GM18526 (cell line): ENCODE results near the gene SEMA5A.

ENCODE experiments used
- POLR2A ChIP-seq: IDR thresholded peaks from 3 replicates; pipeline ENCODE4 v1.6.1; 2011; ENCODE audit not compliant: insufficient read length; ENCODE audit errors: extremely low read depth

The SEMA5A gene

DNA sequence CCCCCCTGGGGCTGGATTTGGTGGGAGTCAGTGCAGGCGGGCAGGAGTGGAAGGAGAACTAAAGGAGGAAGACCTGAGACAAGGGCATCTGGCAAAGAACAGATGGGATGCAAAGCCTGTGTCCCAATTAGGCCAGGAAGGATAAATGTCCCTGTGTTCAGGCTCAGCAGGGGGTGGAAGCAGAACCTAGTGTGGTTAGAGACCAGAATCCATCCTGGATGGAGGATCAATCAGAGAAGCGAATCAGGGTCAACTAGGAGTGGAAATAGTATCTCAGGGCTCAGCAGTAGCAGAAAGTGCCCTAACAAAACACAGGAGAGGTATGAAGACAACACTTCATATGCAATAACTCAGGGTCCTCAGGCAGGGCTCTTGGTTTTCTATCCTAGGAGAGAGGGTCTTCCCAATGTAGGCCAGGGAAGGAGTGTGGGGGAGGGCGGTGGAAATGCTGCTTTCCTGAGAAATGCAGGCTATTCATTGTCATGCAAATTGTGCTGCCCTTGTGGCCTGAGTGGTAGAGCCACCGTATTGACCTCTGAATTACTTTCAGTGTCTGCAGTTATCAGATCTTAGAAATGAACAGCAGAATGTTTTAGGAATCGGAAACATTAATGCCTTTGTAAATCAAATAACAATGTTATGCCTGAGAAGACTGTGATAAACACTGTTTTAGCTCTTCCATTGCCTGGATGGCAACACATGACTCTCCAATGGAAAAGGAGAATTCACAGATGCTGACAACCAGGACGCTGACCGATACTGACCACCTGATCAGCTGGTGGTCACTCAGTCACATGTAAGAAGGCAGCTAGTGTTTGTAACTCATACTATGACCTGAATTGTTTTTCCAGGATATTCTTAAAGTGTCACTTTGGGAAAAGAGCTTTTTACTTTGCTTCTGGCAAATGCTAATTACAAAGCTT lies 323.6 kb downstream of the SEMA5A start:
- no peak for TF ChIP-seq POLR2A

DNA sequence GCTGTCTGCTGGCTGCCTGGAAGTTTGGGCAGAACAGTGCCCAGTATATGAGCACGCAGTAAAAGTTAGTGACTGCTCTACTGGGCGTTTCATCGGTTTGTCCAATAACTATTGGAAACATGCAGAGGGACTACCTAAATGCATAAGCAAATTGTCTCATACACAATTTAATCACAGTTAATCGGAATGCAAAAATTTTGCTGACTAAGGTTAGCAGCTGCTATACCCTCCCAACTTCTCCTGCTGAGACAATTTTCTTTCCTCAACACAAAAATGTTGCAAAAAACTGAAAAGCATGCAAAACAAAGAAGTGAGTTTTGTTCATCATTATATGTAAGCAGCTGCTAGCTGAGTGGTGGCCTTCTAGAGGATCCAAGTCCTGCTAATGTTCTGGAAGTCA lies 327.5 kb downstream of the SEMA5A start:
- no peak for TF ChIP-seq POLR2A

DNA sequence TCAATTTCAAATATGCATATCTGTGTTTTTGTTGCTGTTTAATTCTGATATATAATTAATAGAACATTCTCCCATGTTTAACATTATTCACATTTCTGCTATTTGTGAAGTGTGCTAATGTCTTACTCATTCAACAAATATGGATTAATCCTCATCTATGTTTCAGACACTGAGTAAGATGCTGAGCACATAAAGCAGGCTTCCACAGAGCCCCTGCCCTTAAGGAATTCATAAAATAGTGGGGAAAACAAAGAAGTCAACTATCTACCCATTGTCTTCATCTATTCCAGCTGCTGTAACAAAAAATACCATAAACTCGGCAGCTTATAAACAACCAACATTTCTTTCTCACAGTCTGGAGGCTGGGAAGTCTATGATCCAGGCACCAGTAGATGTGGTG lies 333.3 kb downstream of the SEMA5A start:
- TF ChIP-seq POLR2A, result no peak

DNA sequence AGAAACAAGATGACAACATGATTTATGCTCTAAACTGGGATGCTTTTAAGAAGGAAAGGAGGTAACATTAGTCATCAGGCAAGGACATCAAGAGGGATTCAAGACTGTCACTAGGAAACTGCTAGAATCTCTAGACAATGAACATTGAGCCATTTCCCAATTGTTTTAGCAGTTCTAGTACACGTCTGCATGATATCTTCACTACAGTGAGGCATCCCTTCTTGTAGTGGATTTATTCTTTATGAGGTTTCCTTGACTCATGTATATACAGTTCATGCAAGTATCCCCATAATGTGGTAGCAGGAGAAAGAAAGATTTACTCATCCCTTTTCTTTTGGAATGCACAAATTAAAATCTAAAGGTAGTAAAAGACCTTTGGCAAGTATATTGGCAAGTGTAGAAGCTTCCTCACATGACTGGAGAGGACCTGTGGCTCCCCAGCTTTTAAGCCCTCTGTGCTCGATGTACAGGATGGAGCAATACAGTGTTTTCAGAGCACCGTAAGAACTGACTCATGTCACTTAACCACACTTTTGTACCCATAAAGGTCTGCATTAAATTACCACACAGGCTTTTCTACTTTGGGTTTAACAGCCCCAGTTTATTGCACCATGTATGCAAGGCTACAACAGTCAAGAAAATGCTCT lies 335.9 kb downstream of the SEMA5A start:
- TF ChIP-seq POLR2A, result no peak

DNA sequence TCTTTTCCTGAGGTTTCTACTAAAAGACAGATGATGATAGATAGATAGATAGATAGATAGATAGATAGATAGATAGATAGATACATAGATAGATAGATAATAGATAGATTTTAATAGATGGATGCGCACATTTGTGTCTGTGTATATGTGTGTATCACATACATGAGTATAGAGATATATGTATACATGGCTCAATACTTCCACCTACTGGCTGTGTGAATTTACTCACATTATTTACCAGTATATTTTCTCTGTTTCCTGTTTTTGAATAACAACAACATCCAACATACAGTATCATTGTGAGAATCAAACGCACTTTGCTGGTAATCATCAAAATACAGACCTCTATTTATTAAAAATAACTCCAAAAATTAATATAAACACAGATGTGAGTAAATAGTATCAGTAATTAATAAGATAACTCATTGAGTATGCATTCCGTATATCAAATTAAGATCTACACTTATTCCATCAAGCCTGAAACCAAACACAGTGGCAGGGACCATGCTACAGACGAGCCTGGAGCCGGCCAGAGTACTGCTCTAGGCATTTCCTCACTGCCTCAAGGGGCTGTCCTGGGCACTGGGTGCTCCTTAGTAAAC lies 338.0 kb downstream of the SEMA5A start:
- no peak for TF ChIP-seq POLR2A

DNA sequence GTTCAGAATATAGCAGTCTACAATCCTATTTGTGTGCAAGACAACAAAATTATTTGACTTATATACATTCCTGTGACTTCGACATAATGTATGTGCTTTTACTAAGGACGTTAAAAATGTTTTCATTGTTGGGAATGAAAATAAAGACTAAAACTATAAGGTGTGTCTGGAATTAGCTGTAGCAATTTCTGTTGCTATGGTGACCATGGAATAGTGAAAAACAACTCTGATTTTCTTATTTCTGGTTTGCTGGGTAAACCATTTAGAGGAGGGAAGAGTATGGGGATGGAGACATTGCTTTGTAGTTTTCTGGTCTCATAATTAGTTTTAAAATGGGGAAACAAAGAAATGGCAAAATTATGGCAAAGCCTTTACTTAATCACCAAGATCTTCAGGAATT lies 343.2 kb downstream of the SEMA5A start:
- no peak for TF ChIP-seq POLR2A

DNA sequence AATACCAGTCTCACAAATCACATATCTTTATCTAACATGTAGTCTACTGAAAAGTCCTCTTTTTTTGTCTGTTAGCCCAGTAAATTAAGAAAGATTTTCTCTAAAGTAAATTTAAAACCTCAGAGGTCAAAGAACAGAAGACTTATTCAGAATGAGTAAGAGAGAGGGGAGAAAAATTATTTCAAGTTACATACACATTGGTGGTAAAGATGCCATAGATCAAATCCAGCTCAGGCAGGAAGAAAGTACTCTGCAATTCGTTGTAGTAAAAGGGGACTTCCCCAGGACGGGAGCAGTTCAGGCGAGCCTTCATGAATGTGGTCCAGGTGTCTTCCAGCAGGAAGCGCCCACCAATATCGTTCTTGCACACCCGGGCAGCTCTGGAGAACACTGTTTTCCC lies 344.1 kb downstream of the SEMA5A start:
- TF ChIP-seq POLR2A, result no peak

DNA sequence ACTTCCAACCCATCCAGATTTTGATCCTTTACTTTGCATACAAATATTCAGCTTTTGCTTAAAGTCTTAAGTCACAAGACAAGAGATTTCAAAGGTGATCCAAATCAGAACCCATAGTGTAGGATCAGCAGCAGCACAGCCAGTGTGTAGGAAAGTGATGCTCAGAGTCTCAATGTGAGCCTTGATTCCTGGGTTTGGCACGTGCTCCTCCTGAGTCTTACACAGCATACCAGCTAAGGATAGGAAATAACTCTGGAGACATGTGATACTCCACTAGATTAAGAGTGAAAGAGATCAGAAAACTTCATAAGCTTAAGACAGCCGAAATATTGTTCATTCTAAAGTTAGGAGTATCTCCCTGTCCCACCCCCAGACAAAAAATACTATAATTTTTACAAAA lies 344.9 kb downstream of the SEMA5A start:
- TF ChIP-seq POLR2A, result no peak

DNA sequence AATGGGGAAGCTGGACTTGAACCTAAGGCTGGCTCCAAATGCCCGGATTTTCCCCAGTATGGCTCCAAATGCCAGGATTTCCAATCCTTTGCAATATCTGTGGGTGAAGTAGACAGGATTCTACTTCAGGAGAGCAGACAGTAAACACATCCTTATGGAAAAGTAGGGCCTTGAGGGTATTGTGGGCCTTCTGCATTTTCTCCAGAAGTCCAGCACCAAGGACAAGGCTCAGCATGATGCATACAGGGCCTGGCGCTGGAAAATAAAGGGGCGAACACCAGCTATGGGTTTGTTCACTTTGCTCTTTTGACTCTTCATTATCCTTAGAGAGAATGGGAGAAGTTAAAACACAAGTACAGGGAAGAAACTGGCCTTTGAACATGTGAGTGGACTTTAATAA lies 347.5 kb downstream of the SEMA5A start:
- no peak for TF ChIP-seq POLR2A

DNA sequence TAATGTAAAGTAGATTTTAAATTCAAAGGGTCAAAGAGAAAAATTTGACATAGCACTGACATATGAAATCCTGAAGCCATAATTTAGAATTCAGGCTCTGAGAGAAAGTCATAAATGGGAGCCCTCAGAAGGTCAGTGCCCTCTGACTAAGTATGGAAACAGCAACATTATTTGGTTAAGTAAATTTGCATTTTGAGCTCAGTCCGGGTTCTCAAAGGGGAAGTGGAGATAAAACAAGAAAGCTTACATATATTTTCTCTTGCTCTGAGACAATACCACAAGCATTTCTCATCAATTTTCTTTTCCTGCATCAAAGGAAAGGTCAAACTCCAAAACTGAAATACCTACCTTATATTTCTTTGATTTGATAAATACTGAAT lies 348.0 kb downstream of the SEMA5A start:
- TF ChIP-seq POLR2A, result no peak

DNA sequence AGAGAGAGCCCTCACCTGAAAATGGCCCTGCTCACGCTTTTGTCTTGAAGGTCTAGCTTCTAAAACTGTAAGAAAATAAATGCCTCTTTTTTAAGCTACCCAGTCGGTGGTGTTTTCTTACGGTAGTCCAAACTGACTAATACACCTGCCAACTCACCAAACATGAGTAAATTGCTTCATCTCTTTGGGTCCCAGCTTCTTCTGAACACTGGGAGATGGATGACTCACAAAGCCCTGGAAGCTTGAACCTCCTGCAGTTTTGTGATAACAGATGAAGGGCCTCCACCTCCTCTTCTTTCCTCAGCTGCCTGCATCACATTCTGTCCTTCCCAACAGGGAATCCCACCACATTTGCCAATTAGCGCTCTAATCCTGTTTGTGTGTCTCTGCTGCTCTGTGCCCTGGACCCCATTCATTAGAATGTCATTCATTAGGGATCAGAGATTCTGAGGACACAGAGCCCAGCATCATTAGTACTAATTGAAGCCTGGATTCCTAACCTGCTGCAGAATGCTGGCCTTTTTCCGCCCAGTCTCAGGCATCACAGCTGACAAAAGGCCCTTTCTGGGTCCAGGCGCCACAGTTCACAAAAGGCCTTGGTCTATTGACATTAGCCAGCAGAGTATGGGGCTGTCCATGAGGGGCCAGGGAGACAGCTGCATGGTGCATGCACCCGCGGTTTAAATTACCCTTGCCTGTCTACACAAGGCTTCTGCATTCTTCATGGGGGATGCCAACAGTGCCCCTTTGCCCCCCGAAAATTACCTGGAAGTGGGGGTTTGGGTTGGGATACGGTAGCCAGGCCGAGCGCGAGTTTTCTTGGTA lies 349.3 kb downstream of the SEMA5A start:
- TF ChIP-seq POLR2A, result no peak

DNA sequence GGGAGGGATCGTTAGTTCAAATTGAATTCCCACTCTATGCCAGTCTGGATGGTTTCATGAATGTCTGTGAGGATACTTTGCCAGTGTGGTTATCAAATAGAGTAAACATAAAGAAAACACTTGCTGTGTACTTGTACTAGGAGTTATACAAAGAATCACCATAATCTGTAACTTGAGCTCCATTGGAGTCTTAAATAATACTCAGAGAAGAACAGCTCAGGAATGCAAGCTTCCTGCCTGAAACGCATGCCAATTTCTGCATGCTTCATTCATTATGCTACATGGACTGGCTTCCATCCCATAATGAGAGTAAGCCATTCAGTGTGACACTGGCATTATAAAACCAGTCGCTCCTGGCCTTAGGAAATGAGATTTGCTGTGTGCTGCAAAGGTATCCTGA lies 351.4 kb downstream of the SEMA5A start:
- TF ChIP-seq POLR2A, result no peak

DNA sequence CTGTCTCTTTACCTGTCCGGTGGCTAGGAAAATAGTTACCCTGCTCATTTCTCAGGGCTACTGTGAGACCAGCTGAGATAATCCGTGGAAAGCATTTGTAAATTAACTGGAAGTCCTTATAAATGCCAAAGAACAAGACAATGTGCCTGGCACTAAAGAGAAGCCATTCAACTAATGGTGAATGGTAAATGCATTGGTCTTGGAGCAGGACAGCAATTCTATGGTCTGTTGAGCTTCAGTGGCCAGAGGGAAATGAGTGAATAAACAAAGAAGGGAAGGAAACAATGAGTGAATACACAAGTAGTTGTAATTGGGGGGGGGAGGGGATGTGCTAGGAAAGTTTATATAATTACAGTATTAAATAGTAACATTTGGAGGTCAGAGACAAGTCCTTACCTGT lies 353.6 kb downstream of the SEMA5A start:
- TF ChIP-seq POLR2A, result no peak

DNA sequence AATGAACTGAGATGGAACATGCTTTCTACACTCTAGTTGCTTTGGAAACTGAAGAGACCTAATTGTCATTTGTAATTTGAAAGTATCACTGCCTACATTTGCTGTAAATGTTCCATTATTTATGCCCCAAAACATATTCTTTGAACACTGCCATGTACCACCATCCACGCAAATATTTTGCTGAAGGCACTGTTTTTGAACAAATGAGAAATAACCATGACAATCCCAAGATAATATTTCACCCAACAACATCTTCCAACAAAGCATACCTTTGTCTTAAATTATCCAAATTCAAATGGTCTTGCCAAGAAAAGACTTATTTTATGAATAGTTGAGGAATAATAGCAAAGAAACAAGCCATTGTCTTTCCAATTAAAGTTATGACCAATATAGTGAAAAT lies 356.2 kb downstream of the SEMA5A start:
- no peak for TF ChIP-seq POLR2A

DNA sequence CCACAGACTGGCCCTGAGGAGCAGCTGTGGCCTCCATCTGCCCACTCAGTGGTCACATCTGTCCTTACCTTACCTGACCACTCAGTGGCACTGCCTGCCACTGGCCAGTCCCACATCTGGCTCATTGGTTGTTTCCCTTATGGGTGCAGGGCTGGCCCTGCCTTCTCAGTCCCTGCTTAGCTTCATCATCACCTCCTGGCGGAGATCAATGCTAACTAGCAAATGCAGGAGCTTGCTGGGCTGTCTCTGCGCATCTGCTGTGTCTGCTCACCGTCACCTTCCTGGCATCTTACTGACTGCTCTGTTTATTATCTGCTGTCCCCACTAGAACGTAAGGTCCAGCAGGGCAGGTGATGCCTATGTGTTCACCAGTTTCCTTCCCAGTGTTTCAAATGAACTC lies 356.9 kb downstream of the SEMA5A start:
- TF ChIP-seq POLR2A, result no peak
